Choroid plexus epithelial cell (primary cell): Measurements from ENCODE around the gene NCAPH2.

Experiments
- DNase-seq: peaks from one replicate; pipeline ENCODE4 v3.0.0-alpha.2; 2010; ENCODE audit warnings: low read depth
- H3K4me3 ChIP-seq: 2 replicates; pipeline ENCODE4 v1.5.1; 2011; ENCODE audit warnings: low read depth, mild to moderate bottlenecking, control low read depth, low read length, moderate library complexity
- CTCF ChIP-seq: conservative IDR thresholded peaks from 2 replicates; pipeline ENCODE4 v1.5.1; 2011; ENCODE audit warnings: low read depth, mild to moderate bottlenecking, control low read depth, inconsistent platforms, low read length, moderate library complexity

NCAPH2 gene

GRCh38 chr22:50505276-50505775 lies 2.7 kb upstream of the NCAPH2 start:
- no peak for DNase-seq
- H3K4me3 ChIP-seq, result no peak overlapping the region
- TF ChIP-seq CTCF, result no peak

- no peak for TF ChIP-seq CTCF
- peak overlapping the region; percentile 95 for H3K4me3 ChIP-seq
- no peak for DNase-seq
These were observed 2.0 kb upstream of the NCAPH2 start for GRCh38 chr22:50505776-50506610.

- peak overlapping the region; percentile 95 for H3K4me3 ChIP-seq
- no peak for TF ChIP-seq CTCF
- DNase-seq, result no peak
These were observed 1.2 kb upstream of the NCAPH2 start for GRCh38 chr22:50506611-50507420.

- DNase-seq, result no peak
These were observed 518 bp upstream of the NCAPH2 start, which contains the start of gene LMF2 for GRCh38 chr22:50507421-50507990. LMF2 (minus strand) TSS chr22:50507702; CDS start chr22:50507675, 27 bp downstream.

GRCh38 chr22:50508897-50509296 lies 873 bp downstream of the NCAPH2 start:
- DNase-seq, result no peak
- TF ChIP-seq CTCF, result no peak
- peak overlapping the region; percentile 94 for H3K4me3 ChIP-seq

More at GRCh38 chr22:50507421-50507990, 518 bp upstream of the NCAPH2 start, which contains the start of gene LMF2:
- TF ChIP-seq CTCF, result no peak
- H3K4me3 ChIP-seq, result peak within 1 kb of the TSS; percentile 95

GRCh38 chr22:50513175-50513574 lies 5.2 kb downstream of the NCAPH2 start:
- TF ChIP-seq CTCF, result no peak
- H3K4me3 ChIP-seq, result no peak overlapping the region
- no peak for DNase-seq
